ENCODE measurements around the gene FIGNL1.

Gene FIGNL1

GRCh38 chr7:50411332-50411731 lies 38.8 kb downstream of the FIGNL1 start:
- TF ChIP-seq HDGF (IDR thresholded peaks at IDR 0.05; ENCODE audit: borderline replicate concordance) = no peak
- no peak for TF ChIP-seq SUZ12 (IDR thresholded peaks at IDR 0.05)
- no peak for TF ChIP-seq CTBP1 (IDR thresholded peaks at IDR 0.05; ENCODE audit: borderline replicate concordance)
- TF ChIP-seq ARNT (IDR thresholded peaks at IDR 0.05) = no peak
- TF ChIP-seq ZNF384 (IDR thresholded peaks at IDR 0.05) = no peak
- TF ChIP-seq SP1 (IDR thresholded peaks at IDR 0.05) = no peak
- DNase-seq (ENCODE audit: extremely low spot score) = no peak
- ChIA-PET POLR2A (no interaction called here), CTCF (interaction anchor here (0.6 kb wide), 1 partner anchor 9 kb away, joined by 3 read pairs; no protein-coding TSS in a partner anchor)

- ChIA-PET POLR2A (no interaction called here), CTCF (no interaction called here)
- DNase-seq (ENCODE audit: extremely low spot score) = no peak
- no peak for TF ChIP-seq FOXK2 (IDR thresholded peaks at IDR 0.05)
- TF ChIP-seq LEF1 (IDR thresholded peaks at IDR 0.05; ENCODE audit: borderline replicate concordance) = no peak
- TF ChIP-seq PKNOX1 (IDR thresholded peaks at IDR 0.05) = no peak
- TF ChIP-seq ELF4 (IDR thresholded peaks at IDR 0.05) = no peak
- no peak for TF ChIP-seq SP1 (IDR thresholded peaks at IDR 0.05)
- TF ChIP-seq ZNF384 (IDR thresholded peaks at IDR 0.05) = no peak
- TF ChIP-seq CTBP1 (IDR thresholded peaks at IDR 0.05; ENCODE audit: borderline replicate concordance) = no peak
- TF ChIP-seq ARNT (IDR thresholded peaks at IDR 0.05) = no peak
- no peak for TF ChIP-seq SUZ12 (IDR thresholded peaks at IDR 0.05)
- no peak for TF ChIP-seq FOXM1 (IDR thresholded peaks at IDR 0.05; ENCODE audit: borderline replicate concordance)
- no peak for TF ChIP-seq NFRKB (IDR thresholded peaks at IDR 0.05)
- no peak for TF ChIP-seq BHLHE40 (IDR thresholded peaks at IDR 0.05; ENCODE audit: borderline replicate concordance)
These were observed 40.0 kb downstream of the FIGNL1 start for GRCh38 chr7:50409856-50410745.

- no peak for TF ChIP-seq ELF4 (IDR thresholded peaks at IDR 0.05)
- no peak for TF ChIP-seq FOXK2 (IDR thresholded peaks at IDR 0.05)
- TF ChIP-seq SP1 (IDR thresholded peaks at IDR 0.05) = no peak
- TF ChIP-seq ZNF384 (IDR thresholded peaks at IDR 0.05) = no peak
- TF ChIP-seq FOXA1 (IDR thresholded peaks at IDR 0.05) = no peak
- TF ChIP-seq HDGF (IDR thresholded peaks at IDR 0.05; ENCODE audit: borderline replicate concordance) = no peak
- no peak for TF ChIP-seq SUZ12 (IDR thresholded peaks at IDR 0.05)
- no peak for TF ChIP-seq FOXM1 (IDR thresholded peaks at IDR 0.05; ENCODE audit: borderline replicate concordance)
- no peak for TF ChIP-seq LEF1 (IDR thresholded peaks at IDR 0.05; ENCODE audit: borderline replicate concordance)
- no peak for TF ChIP-seq BHLHE40 (IDR thresholded peaks at IDR 0.05; ENCODE audit: borderline replicate concordance)
- TF ChIP-seq ARNT (IDR thresholded peaks at IDR 0.05) = no peak
- ChIA-PET POLR2A (no interaction called here), CTCF (no interaction called here)
- DNase-seq (ENCODE audit: extremely low spot score) = no peak
These were observed 43.2 kb downstream of the FIGNL1 start for GRCh38 chr7:50406935-50407334.

GRCh38 chr7:50405221-50405620 lies 44.9 kb downstream of the FIGNL1 start:
- ChIA-PET POLR2A (no interaction called here), CTCF (no interaction called here)
- TF ChIP-seq HDGF (IDR thresholded peaks at IDR 0.05; ENCODE audit: borderline replicate concordance) = no peak
- no peak for TF ChIP-seq ARNT (IDR thresholded peaks at IDR 0.05)
- TF ChIP-seq FOXK2 (IDR thresholded peaks at IDR 0.05) = no peak
- TF ChIP-seq SUZ12 (IDR thresholded peaks at IDR 0.05) = no peak
- no peak for TF ChIP-seq FOXM1 (IDR thresholded peaks at IDR 0.05; ENCODE audit: borderline replicate concordance)
- no peak for TF ChIP-seq L3MBTL2 (conservative IDR thresholded peaks at IDR 0.05)
- no peak for TF ChIP-seq CTBP1 (IDR thresholded peaks at IDR 0.05; ENCODE audit: borderline replicate concordance)
- no peak for TF ChIP-seq NFRKB (IDR thresholded peaks at IDR 0.05)
- no peak for TF ChIP-seq FOXA1 (IDR thresholded peaks at IDR 0.05)
- no peak for TF ChIP-seq TARDBP (IDR thresholded peaks at IDR 0.05)
- no peak for TF ChIP-seq SP1 (IDR thresholded peaks at IDR 0.05)
- no peak for TF ChIP-seq PKNOX1 (IDR thresholded peaks at IDR 0.05)
- TF ChIP-seq ELF4 (IDR thresholded peaks at IDR 0.05) = no peak
- no peak for TF ChIP-seq ZNF384 (IDR thresholded peaks at IDR 0.05)
- TF ChIP-seq LEF1 (IDR thresholded peaks at IDR 0.05; ENCODE audit: borderline replicate concordance) = no peak
- TF ChIP-seq BHLHE40 (IDR thresholded peaks at IDR 0.05; ENCODE audit: borderline replicate concordance) = no peak
- DNase-seq (ENCODE audit: extremely low spot score) = no peak

- POLR2A ChIA-PET = no interaction called here
These were observed 45.8 kb downstream of the FIGNL1 start for GRCh38 chr7:50404392-50404791.

More at GRCh38 chr7:50404392-50404791, 45.8 kb downstream of the FIGNL1 start:
- DNase-seq (ENCODE audit: extremely low spot score) = peak; percentile 15
- no peak for TF ChIP-seq LEF1 (IDR thresholded peaks at IDR 0.05; ENCODE audit: borderline replicate concordance)
- no peak for TF ChIP-seq ELF4 (IDR thresholded peaks at IDR 0.05)
- no peak for TF ChIP-seq SP1 (IDR thresholded peaks at IDR 0.05)
- TF ChIP-seq SUZ12 (IDR thresholded peaks at IDR 0.05) = no peak
- TF ChIP-seq TARDBP (IDR thresholded peaks at IDR 0.05) = no peak
- TF ChIP-seq L3MBTL2 (conservative IDR thresholded peaks at IDR 0.05) = no peak
- no peak for TF ChIP-seq CTBP1 (IDR thresholded peaks at IDR 0.05; ENCODE audit: borderline replicate concordance)
- no peak for TF ChIP-seq PKNOX1 (IDR thresholded peaks at IDR 0.05)
- no peak for TF ChIP-seq HDGF (IDR thresholded peaks at IDR 0.05; ENCODE audit: borderline replicate concordance)
- CTCF ChIA-PET = no interaction called here
